ENCODE data around the gene PDGFB.

DNA sequence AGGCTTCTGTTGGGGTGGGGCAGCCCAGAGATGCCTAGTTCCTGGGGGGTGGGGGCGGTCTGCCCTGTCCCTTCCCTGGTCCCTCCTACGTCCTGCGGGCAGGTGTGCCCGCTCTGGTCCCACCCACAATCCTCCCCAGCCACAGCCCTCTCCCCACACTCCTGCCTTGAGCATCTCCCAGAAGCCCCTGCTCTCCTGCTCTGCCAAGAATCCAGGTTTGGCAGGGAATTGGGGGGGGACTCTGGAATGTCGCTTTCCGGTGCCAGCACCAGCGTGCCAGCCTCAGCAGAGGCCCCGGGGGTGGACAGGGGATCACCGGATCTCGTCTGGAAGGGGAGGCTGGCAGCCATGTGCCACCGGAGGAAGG is 11.4 kb upstream of the PDGFB start:
- TF ChIP-seq, protein P1, sequence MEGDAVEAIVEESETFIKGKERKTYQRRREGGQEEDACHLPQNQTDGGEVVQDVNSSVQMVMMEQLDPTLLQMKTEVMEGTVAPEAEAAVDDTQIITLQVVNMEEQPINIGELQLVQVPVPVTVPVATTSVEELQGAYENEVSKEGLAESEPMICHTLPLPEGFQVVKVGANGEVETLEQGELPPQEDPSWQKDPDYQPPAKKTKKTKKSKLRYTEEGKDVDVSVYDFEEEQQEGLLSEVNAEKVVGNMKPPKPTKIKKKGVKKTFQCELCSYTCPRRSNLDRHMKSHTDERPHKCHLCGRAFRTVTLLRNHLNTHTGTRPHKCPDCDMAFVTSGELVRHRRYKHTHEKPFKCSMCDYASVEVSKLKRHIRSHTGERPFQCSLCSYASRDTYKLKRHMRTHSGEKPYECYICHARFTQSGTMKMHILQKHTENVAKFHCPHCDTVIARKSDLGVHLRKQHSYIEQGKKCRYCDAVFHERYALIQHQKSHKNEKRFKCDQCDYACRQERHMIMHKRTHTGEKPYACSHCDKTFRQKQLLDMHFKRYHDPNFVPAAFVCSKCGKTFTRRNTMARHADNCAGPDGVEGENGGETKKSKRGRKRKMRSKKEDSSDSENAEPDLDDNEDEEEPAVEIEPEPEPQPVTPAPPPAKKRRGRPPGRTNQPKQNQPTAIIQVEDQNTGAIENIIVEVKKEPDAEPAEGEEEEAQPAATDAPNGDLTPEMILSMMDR (IDR thresholded peaks at IDR 0.05; ENCODE audit: low read length), result no peak
- no peak for TF ChIP-seq EZH2 (optimal IDR thresholded peaks at IDR 0.05; ENCODE audit: low read depth, low read length)
- no peak for TF ChIP-seq EZH2phosphoT487 (IDR thresholded peaks at IDR 0.05; ENCODE audit: low read length)

Measured in MM.1S (cell line).